Measurements from ENCODE around the gene PCDHGA8. TPM values are rescaled to one million over a fixed set of nuclear protein-coding genes. Genes with fewer than 3 reads are reported as not detected.

The PCDHGA8 gene
- total RNA-seq, 1 experiment from 2014 or later: not detected

DNA sequence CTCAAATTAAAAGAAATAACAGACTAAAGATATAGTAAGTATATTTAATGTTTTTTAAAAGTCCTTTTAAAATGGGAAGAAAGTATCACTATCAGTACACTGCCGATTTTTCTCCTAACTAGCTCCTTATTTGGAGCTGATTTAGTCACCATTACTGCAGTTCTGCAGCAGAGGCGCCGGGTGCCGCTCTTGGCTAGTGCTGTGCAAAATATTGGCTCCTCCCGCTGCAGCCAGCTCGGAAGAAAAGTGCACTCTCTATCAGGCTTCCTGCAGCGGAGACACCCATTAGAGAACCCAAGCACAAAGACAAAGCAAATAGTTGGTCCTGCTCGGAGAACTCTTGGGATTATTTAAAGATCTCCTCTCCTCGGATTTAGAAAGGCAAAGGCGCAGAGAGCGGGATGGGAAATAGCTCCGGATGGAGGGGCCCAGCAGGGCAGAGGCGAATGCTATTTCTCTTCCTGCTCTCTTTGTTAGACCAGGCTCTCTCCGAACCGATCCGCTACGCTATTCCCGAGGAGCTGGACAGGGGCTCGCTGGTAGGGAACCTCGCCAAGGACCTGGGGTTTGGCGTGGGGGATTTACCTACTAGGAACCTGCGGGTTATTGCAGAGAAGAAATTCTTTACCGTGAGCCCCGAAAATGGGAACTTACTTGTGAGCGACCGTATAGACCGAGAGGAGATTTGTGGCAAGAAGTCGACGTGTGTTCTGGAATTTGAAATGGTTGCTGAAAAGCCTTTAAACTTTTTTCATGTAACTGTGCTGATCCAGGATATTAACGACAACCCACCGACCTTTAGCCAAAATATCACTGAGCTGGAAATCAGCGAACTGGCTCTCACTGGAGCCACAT, 22.2 kb upstream of the PCDHGA8 start, which contains the start of gene PCDHGB3:
PCDHGB3 (plus strand) TSS at position 249 of the 855 bp plus-strand sequence; CDS start at position 402, 153 bp downstream.
- ChIA-PET POLR2A (no interaction called here), CTCF (interaction anchor here (1.1 to 1.4 kb wide), 2 partner anchors 188 to 194 kb away, joined by 3 to 6 read pairs; no protein-coding TSS in a partner anchor)
- DNase-seq (ENCODE audit: low read depth, low spot score): no peak

DNA sequence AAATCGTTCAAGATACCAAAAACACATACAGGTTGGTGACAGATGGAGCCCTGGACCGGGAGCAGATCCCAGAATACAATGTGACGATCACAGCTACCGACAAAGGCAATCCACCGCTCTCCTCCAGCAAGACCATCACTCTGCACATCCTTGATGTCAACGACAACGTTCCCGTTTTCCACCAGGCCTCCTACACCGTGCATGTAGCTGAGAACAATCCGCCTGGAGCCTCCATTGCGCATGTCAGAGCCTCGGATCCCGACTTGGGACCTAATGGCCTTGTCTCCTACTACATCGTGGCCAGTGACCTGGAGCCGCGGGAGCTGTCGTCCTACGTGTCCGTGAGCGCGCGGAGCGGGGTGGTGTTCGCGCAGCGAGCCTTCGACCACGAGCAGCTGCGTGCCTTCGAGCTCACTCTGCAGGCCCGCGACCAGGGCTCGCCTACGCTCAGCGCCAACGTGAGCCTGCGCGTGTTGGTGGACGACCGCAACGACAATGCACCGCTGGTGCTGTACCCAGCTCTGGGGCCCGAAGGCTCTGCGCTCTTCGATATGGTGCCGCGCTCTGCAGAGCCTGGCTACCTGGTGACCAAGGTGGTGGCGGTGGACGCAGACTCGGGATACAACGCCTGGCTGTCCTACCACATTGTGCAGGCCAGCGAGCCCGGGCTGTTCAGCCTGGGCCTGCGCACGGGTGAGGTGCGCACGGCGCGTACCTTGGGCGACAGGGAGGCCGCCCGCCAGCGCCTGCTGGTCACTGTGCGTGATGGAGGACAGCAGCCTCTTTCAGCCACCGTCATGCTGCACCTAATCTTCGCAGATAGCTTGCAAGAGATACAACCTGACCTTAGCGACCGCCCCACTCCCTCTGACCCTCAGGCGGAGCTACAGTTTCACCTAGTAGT, 20.6 kb upstream of the PCDHGA8 start:
- ChIA-PET POLR2A (no interaction called here), CTCF (no interaction called here), RAD21 (ENCODE audit: low non-redundant PET in 1 of 2, low total read pairs in 2 of 2, uncharacterized antibody in 2 of 2, unreplicated experiment in 2 of 2) (no interaction called here)
- Histone ChIP-seq H3K27ac (ENCODE audit: low read depth, low read length) (no peak overlapping the region), H3K4me3 (replicated peaks in 1 of 2; ENCODE audit: low read depth in 1 of 2, low read length in 2 of 2) (no peak overlapping the region), H3K9me2 (ENCODE audit: insufficient read depth) (no peaks in the 10 kb centered on the region), H3K9me3 (ENCODE audit: control insufficient read depth in 1 of 2, insufficient read depth in 1 of 2, low read depth in 1 of 2, low read length in 2 of 2) (peaks cover 0 to 12% of the 10 kb centered on the region in 2 experiments; a peak in 2 of 4 replicates), H3K79me2 (ENCODE audit: insufficient read depth, low read length) (no peaks in the 10 kb centered on the region), H2AFZ (ENCODE audit: low read depth, low read length, poor library complexity, severe bottlenecking) (no peak overlapping the region), H3K27me3 (ENCODE audit: insufficient read depth, low read length) (no peaks in the 10 kb centered on the region), H3K9ac (ENCODE audit: low read length) (no peak overlapping the region), H4K20me1 (ENCODE audit: insufficient read depth) (no peaks in the 10 kb centered on the region), H3K4me2 (ENCODE audit: low read length) (no peak overlapping the region), H3K36me3 (ENCODE audit: control insufficient read depth in 1 of 2, insufficient read depth in 2 of 2, low read length in 2 of 2) (no peaks in the 10 kb centered on the region), H3K4me1 (ENCODE audit: control insufficient read depth in 1 of 2, insufficient read depth in 2 of 2, low read length in 2 of 2) (no peaks in the 10 kb centered on the region)
- no TSS peak for BruUV-seq (replicated peaks)
- DNase-seq (ENCODE audit: low read depth, low spot score) (no peak), ATAC-seq (no peak)
- intact Hi-C loops (cut with micrococcal nuclease): no loop called here
- TF ChIP-seq CTCF (IDR thresholded peaks at IDR 0.05 in 2 of 3, conservative IDR thresholded peaks at IDR 0.05 in 1 of 3; ENCODE audit: borderline replicate concordance in 1 of 3, insufficient read depth in 1 of 3, low read depth in 2 of 3, low read length in 2 of 3) (no peak), TCF7L2 (IDR thresholded peaks at IDR 0.05; ENCODE audit: borderline replicate concordance, extremely low read depth, insufficient read depth, insufficient read length) (no peak), FOSL1 (IDR thresholded peaks at IDR 0.05; ENCODE audit: low read depth) (no peak), SRF (IDR thresholded peaks at IDR 0.05; ENCODE audit: low read depth) (no peak), MAX (IDR thresholded peaks at IDR 0.05) (no peak), CEBPB (IDR thresholded peaks at IDR 0.05; ENCODE audit: low read depth) (no peak), EZH2phosphoT487 (IDR thresholded peaks at IDR 0.05; ENCODE audit: borderline replicate concordance) (no peak), POLR2A (IDR thresholded peaks at IDR 0.05; ENCODE audit: borderline replicate concordance, extremely low read depth, insufficient read depth, insufficient read length) (no peak), RAD21 (IDR thresholded peaks at IDR 0.05; ENCODE audit: low read depth) (no peak), SIN3A (IDR thresholded peaks at IDR 0.05; ENCODE audit: low read depth) (no peak)
- TF ChIP-seq, protein P1, sequence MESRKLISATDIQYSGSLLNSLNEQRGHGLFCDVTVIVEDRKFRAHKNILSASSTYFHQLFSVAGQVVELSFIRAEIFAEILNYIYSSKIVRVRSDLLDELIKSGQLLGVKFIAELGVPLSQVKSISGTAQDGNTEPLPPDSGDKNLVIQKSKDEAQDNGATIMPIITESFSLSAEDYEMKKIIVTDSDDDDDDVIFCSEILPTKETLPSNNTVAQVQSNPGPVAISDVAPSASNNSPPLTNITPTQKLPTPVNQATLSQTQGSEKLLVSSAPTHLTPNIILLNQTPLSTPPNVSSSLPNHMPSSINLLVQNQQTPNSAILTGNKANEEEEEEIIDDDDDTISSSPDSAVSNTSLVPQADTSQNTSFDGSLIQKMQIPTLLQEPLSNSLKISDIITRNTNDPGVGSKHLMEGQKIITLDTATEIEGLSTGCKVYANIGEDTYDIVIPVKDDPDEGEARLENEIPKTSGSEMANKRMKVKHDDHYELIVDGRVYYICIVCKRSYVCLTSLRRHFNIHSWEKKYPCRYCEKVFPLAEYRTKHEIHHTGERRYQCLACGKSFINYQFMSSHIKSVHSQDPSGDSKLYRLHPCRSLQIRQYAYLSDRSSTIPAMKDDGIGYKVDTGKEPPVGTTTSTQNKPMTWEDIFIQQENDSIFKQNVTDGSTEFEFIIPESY (IDR thresholded peaks at IDR 0.05; ENCODE audit: extremely low read depth, insufficient replicate concordance, low read length): no peak

More for the DNA sequence above, 22.2 kb upstream of the PCDHGA8 start, which contains the start of gene PCDHGB3:
- H3K4me2 ChIP-seq (ENCODE audit: low read length): no peak within 1 kb of the TSS
- no peaks in the 10 kb centered on the region for H3K79me2 ChIP-seq (ENCODE audit: insufficient read depth, low read length)
- no peak within 1 kb of the TSS for H3K4me3 ChIP-seq (replicated peaks in 1 of 2; ENCODE audit: low read depth in 1 of 2, low read length in 2 of 2)
- no peaks in the 10 kb centered on the region for H3K36me3 ChIP-seq (ENCODE audit: control insufficient read depth in 1 of 2, insufficient read depth in 2 of 2, low read length in 2 of 2)
- H3K27me3 ChIP-seq (ENCODE audit: insufficient read depth, low read length): no peaks in the 10 kb centered on the region
- RAD21 ChIA-PET (ENCODE audit: low non-redundant PET in 1 of 2, low total read pairs in 2 of 2, uncharacterized antibody in 2 of 2, unreplicated experiment in 2 of 2): interaction anchor here in 1 of 2 experiments (0.6 kb wide), 1 partner anchor 266 kb away, joined by 3 read pairs; no protein-coding TSS in a partner anchor
- H3K9me3 ChIP-seq (ENCODE audit: control insufficient read depth in 1 of 2, insufficient read depth in 1 of 2, low read depth in 1 of 2, low read length in 2 of 2): peaks cover 0 to 12% of the 10 kb centered on the region in 2 experiments; a peak in 2 of 4 replicates
- intact Hi-C loops (cut with micrococcal nuclease): no loop called here
- no peak within 1 kb of the TSS for H2AFZ ChIP-seq (ENCODE audit: low read depth, low read length, poor library complexity, severe bottlenecking)
- H3K27ac ChIP-seq (ENCODE audit: low read depth, low read length): no peak within 1 kb of the TSS
- H4K20me1 ChIP-seq (ENCODE audit: insufficient read depth): no peaks in the 10 kb centered on the region
- TF ChIP-seq RAD21 (IDR thresholded peaks at IDR 0.05; ENCODE audit: low read depth) (0 out of 2 replicates have a peak, but pooled peaks have one; percentile 10), SIN3A (IDR thresholded peaks at IDR 0.05; ENCODE audit: low read depth) (no peak)
- no peak for ATAC-seq
- no peak within 1 kb of the TSS for H3K9ac ChIP-seq (ENCODE audit: low read length)
- H3K9me2 ChIP-seq (ENCODE audit: insufficient read depth): no peaks in the 10 kb centered on the region
- no peaks in the 10 kb centered on the region for H3K4me1 ChIP-seq (ENCODE audit: control insufficient read depth in 1 of 2, insufficient read depth in 2 of 2, low read length in 2 of 2)
- no TSS peak for BruUV-seq (replicated peaks)

Measured in HCT116 (cell line).